Activated CD4-positive, CD25-positive, alpha-beta regulatory T cell treated with anti-CD3 and anti-CD28 coated beads, Interleukin-2, amount 50 U/mL, for 72 hours (primary cell): ENCODE measurements around the gene DHRSX.
"Not testable (repeated sequence)": the region's sequence is repeated elsewhere in the genome, so short reads cannot be mapped to it uniquely, and the experiment has no call there.

ENCODE experiments used
- DNase-seq: peaks from one replicate; pipeline ENCODE4 v3.0.0; 2021

The DHRSX gene

DNA sequence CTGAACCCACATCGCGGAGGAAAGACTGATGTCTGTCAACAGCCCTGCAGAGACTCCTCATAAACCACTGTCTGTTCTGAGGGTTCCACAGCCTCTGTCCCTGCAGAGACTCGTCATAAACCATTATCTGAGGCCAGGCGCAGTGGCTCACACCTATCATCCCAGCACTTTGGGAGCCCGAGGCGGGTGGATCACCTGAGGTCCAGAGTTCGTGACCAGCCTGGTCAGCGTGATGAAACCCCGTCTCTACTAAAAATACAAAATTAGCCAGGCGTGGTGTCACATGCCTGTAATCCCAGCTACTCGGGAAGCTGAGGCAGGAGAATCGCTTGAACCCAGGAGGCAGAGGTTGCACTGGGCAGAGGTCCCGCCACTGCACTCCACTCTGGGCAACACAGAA, 259.3 kb downstream of the DHRSX start:
- not testable (repeated sequence) for DNase-seq

DNA sequence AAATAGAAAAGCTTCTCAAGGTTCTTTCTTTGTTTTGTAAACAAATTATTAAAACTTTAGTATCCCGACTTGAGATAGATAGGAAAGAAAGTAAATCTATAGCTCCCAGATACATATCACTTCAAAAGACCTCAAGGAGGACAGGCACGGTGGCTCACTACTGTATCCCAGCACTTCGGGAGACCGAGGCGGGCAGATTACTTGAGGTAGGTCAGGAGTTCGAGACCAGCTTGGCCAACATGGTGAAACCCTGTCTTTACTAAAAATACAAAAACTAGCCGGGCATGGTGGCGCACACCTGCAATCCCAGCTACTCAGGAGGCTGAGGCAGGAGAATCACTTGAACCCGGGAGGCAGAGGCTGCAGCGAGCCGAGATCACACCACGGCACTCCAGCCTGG, 260.0 kb downstream of the DHRSX start:
- not testable (repeated sequence) for DNase-seq

DNA sequence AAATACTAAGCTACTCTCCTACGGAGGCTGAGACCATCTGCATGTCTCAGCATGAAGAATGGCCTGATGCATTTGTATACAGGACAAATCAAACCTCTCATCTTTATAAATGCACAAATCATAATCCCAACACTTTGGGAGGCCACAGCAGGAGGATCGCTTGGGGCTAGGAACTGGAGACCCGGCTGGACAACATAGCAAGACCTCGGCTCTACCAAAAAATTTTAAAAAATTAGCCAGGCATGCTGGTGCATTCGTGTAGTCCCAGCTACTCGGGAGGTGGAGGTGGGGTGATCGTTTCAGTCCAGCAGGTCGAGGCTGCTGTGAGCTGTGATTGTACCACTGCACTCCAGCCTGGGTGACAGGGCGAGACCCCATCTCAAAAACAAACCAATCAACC, 262.8 kb downstream of the DHRSX start:
- no peak for DNase-seq

DNA sequence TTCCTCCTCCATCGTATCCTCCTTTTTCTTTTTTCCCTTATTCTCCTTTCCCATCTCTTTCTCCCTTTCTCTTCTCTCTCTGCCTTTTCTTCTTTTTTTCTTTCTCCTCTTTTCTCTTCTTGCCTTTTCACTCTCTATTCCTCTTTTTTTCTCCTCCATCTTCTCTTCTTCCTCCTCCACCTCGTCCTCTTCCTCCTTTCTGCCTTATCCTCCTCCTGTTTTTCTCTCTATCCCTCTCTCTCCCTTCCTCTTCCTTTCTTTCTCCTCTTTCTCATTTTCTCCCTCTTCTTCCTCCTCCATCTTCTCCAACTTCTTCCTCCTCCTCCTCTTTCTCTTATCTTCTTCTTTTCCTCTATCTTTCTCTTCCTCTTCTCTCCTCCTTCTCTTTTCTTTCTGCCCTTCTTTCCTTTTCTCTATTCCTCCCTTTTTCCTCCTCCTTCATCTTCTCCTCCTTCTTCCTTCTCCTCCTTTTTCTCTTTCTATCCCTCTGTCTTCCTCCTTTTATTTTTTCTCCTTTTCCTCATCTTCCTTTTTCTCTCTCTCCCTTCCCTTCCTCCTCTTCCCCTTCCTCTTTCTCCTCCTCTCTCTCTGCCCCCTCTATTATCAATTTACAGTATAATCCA, 269.1 kb downstream of the DHRSX start:
- DNase-seq: no peak

DNA sequence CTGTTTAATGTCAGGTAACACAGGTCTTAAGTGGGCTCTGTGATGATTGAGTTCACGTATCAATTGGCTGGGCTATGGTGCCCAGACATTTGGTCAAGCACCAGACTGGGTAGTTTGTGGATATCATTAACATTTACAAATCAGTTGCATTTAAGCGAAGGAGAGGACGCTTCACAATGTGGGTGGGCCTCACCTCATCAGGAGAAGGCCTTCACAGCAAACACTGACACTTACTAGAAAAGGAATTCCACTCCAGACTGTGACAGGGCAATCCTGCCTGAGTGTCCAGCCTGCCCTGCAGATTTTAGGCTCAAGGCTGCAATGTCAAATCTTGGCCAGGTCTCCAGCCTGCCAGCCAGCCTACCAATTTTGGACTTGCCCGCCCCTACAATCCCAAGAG, 270.3 kb downstream of the DHRSX start:
- DNase-seq: no peak

DNA sequence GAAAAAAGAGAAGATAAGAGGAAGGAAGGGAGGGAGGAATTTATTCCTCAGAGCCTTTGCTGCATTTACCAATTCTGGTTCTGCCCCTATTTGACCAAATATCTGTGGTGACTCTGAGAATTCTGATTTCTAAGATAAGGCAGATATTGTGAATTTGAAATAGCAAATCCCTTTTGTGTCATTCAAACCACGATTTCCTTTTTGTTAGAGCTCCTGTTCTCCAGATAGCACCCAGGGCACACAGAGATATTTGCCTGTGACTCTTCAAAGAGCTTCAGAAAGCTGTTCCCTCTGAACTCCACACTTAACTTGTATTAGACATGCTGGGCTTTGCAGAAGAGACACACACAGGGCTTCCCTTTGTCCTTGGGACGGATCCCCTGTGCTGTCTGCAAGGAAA, 272.2 kb downstream of the DHRSX start:
- DNase-seq: no peak

DNA sequence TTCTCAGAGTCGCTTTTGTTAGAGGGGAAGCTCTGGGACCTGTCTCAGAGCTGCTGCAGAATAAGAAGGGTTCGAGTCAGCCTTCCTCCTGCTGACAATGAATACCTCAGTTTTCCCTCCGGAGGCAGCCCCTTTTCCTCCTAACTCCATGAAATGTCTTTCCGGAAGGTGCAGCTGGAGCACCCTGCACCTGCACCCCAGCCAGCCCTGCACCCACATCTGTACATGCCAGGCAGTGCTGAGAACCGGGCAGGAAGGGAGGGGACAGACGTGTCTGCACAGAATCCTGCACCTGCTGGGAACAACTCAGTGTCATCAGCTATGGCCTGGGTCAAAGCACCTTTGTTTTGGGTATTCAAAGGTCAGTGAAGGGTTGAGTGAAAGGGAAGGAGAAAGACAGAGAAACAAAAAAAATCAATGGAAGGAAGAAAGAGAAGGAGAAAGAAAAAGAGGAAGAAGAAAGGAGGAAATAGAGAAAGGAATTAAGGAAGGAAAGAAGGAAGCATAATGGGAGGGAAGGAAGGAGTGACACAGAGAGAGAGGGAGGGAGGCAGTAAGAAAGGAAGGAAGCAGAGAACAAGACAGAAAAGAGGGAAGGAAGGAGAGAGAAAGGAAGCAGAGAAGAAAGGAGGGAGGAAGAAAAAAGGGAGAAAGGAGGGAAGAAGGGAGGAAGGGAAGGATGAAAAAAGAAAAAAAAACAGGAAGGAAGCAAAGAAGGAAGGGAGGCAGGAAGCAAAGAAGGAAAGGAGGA, 273.7 kb downstream of the DHRSX start:
- no peak for DNase-seq

DNA sequence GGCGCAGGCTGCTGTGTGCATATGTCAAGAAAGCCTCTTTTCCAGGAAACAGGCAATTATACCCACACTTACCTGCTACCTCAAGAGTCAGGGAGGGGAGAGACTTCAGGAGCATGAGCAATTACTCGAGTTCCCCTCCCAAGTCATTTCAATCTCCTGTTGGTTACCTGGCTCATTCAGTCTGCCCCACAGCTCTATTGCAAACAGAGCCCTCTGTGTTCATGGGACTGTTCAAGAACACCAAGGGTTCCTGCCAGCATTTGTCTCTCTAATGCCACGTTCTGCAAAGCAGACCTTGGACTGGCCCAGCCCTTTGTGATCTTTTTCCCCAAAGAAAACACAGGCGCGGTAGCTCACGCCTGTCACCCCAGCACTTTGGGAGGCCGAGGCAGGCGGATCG, 274.6 kb downstream of the DHRSX start:
- DNase-seq: no peak

DNA sequence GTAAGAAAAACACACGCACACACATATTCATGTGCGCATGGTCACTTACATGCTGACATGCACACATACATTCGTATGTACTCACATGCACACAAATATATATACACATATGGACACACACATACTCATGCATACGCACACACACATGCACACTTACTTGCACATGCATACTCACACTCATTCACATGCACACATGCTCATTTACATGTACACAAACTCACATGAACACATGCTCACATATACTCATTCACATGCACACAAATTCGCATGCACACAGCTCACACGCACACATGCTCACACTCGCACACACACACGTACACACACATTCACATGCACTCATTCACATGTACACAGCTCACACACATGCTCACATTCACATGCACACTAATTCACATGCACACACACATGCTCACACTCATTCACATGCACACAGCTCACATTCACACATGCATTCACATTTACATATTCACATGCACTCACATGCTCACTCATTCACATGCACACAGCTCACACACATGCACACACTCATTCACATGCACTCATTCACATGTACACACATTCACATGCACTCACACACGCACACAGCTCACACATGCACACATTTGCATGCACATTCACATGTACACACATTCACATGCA, 276.1 kb downstream of the DHRSX start:
- no peak for DNase-seq

DNA sequence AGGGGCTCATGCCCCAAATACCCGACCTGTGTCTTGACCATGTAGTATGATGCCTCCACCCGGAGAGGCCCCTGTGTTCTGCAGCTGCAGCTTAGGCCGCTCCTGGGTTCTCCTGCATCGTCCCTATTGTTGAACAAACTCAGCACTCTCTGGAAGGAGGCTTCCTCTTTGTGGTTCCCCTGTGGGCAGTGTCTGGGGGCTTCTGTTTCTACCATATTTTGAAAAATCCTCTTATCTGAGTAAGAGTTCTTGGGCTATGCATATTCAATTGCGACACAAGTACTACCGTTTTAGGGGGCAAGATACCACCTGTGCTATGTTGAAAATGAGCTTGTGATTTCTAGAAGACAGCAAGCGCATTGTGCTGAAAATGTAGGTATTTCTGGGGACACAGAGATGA, 276.6 kb downstream of the DHRSX start:
- DNase-seq: no peak

DNA sequence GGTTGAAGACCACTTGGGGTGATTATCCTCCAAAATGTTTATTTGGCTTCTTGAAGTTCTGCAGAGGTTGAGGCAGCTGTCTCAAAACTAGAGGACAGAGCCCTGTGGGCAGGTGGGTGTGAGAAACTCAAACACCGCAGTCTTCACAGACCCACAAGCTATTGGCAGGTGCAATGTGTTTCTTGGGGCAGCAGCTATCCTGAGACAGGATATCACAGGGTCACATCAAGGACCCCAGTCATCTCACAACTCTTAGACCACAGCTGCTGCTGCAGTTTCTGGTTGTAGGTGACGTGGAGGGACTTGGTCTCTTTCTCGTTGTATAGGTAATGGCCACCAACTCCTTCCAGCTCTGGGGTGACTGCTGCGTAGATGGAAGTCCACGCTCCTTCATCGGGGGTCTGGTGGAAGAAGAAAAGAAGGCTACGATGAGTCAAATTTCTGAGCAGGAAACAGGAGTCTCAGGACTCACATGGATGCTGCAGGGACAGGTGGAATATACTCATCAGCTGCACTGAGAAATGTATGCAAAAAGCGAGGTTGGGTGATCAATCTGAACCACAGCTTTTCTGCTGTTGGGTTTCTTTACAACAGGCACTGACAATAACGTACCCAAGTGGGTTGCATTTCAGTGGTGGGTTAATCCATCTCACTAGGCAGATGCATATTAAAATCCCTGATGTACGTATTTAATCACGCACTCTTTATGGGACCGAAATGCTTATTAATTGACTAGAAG, 279.8 kb downstream of the DHRSX start:
- DNase-seq: no peak

DNA sequence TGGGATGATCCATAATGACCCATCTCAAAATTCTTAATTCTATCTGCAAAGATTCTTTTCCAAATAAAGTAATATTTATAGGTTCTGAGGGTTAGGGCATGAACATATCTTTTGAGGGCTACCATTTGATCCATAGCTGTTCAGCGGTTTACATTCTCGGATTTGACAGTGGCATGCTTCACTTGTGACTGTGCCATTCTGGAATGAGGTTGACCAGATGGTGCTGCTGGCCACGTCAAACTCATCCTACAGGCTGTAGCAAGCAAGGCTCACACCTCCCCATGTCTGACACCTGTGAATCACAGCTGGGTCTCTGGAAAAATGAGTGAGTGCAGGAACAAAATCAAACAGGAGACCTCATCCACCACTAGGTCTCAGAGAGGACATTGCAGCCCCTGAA, 280.5 kb downstream of the DHRSX start:
- DNase-seq: no peak

DNA sequence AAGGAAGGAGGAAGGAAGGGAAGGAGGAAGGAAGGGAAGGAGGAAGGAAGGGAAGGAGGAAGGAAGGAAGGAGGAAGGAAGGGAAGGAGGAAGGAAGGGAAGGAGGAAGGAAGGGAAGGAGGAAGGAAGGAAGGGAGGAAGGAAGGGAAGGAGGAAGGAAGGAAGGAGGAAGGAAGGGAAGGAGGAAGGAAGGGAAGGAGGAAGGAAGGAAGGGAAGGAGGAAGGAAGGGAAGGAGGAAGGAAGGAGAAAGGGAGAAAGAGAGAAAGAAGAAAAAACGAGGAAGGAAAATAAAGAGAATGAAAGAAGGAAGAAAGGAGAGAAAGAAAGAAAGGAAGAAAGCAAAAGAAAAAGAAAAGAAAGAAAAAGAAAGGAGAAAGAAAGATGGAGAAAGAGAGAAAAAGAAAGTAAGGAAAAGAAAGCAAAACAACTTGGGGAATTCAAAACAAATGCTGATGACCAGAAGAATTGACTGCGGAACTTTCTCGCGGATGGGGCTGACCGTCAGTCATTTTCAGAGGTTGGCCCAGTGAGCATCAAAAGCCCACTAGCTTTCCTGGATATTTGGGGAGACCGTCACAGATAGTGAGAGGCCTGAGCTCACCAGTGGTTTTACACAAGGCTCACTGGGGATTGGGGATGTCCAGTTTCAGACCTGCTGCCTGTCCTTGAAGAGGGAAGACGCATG, 286.5 kb downstream of the DHRSX start:
- DNase-seq: not testable (repeated sequence)

DNA sequence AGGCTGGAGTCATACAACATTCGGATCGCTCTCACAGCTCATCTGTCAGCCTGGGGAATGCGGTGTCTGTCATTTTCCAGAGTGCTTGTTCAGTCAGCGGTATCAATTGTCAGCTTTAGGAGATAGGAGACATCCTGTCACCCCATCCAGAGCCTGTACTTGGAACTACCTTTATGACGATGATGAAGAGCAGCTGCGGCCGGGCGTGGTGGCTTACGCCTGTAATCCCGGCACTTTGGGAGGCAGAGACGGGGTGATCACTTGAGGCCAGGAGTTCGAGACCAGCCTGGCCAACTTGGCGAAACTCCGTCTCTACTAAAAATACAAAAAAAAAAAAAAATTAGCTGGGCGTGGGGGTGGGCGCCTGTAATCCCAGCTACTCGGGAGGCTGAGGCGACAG, 289.1 kb downstream of the DHRSX start:
- DNase-seq: not testable (repeated sequence)

DNA sequence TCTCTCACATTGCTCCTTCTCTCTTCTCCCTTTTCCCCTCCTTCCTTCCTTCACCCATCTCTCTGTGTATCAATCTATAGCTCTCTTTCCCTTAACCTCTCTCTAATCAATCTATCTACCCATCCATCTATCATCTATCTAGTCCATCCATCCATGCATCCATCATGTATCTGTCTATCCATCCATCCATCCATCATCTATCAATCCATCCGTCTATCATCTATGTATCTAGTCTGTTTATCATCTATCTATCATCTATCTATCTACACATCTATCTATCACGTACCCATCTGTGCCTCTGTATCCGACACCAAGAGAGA, 307.5 kb downstream of the DHRSX start:
- no peak for DNase-seq

DNA sequence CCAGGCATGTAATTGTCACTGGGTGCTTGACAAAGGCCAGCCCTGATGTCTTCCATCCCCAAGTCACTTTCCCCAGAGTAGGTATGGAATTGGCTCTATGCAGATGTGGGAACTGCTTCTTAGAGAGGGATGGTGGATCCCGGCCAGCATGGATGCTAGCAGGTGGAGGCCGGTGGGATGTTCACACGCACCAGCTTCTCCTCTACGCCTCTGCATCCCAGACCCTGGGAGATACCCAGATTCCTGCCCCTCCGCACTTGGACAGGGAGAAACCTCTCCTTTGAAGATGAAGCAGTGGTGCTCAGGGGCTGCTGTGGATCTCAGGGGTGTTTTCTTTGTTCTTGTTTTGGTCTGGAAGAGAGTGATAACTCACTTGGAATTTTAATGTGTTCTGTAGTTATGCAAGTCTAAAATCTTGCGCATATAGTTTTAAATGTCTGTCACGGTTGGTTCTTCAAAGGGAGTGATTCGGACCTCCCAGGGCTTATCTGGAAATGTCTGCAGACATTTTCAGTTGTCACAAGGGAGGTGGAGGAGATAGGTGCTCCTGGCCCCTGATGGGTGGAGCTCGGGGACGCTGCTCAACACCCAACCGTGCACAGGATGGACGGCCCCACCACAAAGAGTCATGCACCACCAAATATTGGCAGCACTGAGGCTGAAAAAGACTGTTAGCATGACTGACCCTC, 308.0 kb downstream of the DHRSX start:
- no peak for DNase-seq

DNA sequence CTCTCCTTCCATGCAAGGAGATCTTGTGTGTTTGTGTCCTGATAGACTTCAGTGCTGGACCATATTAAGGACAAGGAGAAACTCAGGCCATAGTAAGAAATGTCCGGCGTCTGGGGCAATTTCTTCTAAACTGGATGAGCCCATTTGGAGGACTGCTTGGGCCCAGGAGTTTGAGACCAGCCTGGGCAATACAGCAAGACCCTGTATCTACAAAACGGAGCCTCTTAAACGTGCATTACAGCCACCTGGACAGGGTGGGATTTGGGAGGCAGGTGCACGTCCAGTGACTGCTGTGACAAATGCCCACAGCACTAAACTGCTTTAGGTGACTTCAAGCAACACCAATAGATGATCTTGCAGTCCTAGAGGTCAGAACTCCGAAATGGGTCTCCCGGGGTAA, 311.9 kb downstream of the DHRSX start:
- DNase-seq: no peak

DNA sequence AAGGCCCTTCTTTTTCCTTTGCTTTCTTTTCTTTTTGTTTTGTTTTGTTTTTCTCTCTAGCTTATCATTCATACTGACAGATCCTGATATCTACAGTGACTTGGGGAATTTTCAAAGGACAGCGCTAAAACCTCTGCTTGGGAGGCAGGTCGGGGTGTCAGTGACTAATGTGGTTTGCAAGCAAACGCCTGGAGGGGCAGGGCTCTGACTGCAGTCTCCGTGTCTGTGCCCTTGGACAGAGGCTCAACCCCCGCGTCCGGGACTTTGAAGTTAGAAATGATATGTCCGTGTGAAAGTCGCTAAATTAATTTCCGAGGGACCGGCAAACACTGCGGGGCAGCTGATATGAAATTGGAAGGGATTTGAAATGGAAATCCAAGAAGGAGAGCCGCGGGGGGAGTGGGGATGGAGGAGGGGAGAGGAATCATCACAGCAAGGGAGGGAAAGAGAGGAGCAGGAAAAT, 312.4 kb downstream of the DHRSX start:
- DNase-seq: no peak

DNA sequence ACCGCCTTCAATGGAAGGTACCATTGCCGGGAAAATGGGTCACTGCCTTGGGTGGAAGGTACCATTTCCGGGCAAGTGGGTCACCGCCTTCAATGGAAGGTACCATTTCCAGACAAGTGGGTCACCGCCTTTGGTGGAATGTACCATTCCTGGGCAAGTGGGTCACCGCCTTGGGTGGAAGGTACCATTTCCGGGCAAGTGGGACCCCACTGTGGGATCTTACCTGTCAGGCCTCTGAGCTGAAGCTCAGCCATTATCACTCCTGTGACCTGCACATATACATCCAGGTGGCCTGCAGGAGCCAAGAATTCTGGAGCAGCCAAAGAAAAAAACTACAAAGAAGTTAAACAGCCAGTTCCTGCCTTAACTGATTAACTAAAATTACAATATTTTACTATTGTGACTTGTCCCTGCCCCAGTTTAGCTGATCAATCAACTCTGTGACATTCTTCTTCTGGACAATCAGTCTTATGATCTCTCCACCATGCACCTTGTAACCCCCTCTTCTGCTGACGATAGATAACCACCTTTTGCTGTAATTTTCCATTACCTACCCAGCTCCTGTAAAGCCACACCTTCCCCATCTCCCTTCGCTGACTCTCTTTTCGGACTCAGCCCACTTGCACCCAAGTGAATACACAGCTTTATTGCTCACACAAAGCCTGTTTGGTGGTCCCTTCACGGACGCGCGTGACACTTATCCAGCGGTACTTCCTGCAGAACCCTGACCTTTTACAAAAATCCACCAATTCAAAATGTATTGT, 313.2 kb downstream of the DHRSX start:
- DNase-seq: no peak

DNA sequence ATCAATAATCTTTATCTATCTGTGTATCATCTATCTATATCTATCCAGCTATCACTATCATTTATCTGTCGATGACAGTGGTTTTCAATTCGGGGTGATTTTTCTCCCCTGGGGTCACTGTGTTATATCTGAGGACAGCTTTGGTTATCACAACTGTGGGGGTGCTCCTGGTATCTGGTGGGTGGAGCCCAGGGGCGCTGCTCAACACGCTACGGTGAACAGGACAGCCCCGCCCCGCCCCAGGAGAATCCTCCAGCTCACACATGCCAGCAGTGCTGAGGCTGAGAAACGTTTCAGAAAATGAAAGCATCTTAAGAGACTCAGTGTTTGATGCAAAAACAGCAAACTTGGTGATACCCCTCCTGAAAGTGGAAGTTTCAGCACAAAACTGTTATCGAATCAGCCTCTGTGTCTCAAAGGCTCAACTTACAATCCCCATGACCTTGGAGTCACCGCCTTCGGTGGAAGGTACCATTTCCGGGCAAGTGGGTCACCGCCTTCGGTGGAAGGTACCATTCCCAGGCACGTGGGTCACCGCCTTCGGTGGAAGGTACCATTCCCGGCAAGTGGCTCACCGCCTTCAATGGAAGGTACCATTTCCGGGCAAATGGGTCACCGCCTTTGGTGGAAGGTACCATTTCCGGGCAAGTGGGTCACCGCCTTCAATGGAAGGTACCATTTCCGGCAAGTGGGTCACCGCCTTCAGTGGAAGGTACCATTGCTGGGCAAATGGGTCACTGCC, 315.3 kb downstream of the DHRSX start:
- DNase-seq: no peak

DNA sequence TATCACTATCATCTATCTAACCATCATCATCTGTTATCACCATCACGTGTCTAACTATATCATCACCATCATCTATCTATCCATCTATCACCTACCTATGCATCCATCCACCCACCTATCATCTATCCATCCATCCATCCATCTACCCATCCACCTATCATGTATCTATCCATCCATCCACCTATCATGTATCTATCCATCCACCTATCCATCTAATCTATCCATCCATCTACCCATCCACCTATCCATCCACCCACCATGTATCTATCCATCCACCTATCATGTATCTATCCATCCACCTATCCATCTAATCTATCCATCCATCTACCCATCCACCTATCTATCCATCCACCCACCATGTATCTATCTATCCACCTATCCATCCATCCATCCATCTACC, 316.7 kb downstream of the DHRSX start:
- no peak for DNase-seq
